T-helper 22 cell (primary cell): ENCODE results near the gene PHOX2B.
"Not testable (repeated sequence)": the region's sequence is repeated elsewhere in the genome, so short reads cannot be mapped to it uniquely, and the experiment has no call there.

Source experiments
- DNase-seq: peaks from one replicate; pipeline ENCODE4 v3.0.0-alpha.2; 2020; ENCODE audit warnings: low read depth

PHOX2B gene

GRCh38 chr4:41711654-41712053 lies 36.9 kb downstream of the PHOX2B start:
- not testable (repeated sequence) for DNase-seq

GRCh38 chr4:41709844-41710481 lies 38.6 kb downstream of the PHOX2B start:
- DNase-seq: no peak

- DNase-seq: no peak
These were observed 44.7 kb downstream of the PHOX2B start for GRCh38 chr4:41703785-41704184.

- no peak for DNase-seq
These were observed 45.8 kb downstream of the PHOX2B start for GRCh38 chr4:41702770-41703169.

GRCh38 chr4:41701983-41702382 lies 46.5 kb downstream of the PHOX2B start:
- no peak for DNase-seq

- DNase-seq: no peak
These were observed 51.8 kb downstream of the PHOX2B start for GRCh38 chr4:41696763-41697162.

GRCh38 chr4:41696131-41696530 lies 52.4 kb downstream of the PHOX2B start:
- DNase-seq: no peak
